ENCODE results near the gene OBSCN. TPM values are rescaled to one million over a fixed set of nuclear protein-coding genes. Genes with fewer than 3 reads are reported as not detected.

Gene OBSCN
- total RNA-seq, 1 experiment from 2014 or later, result 33.3 TPM

DNA sequence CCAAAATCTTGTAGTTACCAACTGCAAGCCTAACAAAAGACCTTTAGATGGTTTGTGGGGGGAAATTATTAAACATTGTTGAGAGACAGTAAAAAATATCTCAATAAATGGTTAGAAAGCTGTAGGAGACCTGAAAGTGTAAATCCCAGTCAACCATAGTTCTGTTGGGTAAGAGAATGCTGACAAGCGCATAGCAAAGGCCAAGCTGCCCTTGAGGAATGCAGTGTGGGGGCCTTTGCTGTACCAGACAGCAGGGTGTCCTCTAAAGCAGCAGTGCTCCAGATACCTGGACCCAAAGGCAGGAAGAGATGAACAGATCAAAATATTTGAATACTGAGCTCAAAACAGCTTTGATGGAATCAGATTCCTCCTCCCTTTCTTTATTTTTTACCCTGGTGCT is 54.6 kb downstream of the OBSCN start:
- H2BK20ac ChIP-seq (ENCODE audit: low read depth, low read length, poor library complexity, severe bottlenecking), result no peak overlapping the region
- H3K36me3 Mint-ChIP-seq (ENCODE audit: insufficient read depth in 1 of 3, low read depth in 3 of 3), result peaks cover 10 to 17% (median 10%) of the 10 kb centered on the region in 3 experiments
- WGBS (ENCODE audit: extremely low coverage, insufficient read length, low lambda C conversion rate), result no CpG with 5 or more reads among the region's 1 CpG

More for the DNA sequence above, 54.6 kb downstream of the OBSCN start:
- DNase-seq, result peak; percentile 10
- H3K23ac ChIP-seq (ENCODE audit: insufficient read length, low read depth, low read length), result no peak overlapping the region
- H3K27ac ChIP-seq (ENCODE audit: insufficient read length, low read depth, low read length), result no peak overlapping the region
- TF ChIP-seq, protein P1, sequence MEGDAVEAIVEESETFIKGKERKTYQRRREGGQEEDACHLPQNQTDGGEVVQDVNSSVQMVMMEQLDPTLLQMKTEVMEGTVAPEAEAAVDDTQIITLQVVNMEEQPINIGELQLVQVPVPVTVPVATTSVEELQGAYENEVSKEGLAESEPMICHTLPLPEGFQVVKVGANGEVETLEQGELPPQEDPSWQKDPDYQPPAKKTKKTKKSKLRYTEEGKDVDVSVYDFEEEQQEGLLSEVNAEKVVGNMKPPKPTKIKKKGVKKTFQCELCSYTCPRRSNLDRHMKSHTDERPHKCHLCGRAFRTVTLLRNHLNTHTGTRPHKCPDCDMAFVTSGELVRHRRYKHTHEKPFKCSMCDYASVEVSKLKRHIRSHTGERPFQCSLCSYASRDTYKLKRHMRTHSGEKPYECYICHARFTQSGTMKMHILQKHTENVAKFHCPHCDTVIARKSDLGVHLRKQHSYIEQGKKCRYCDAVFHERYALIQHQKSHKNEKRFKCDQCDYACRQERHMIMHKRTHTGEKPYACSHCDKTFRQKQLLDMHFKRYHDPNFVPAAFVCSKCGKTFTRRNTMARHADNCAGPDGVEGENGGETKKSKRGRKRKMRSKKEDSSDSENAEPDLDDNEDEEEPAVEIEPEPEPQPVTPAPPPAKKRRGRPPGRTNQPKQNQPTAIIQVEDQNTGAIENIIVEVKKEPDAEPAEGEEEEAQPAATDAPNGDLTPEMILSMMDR (conservative IDR thresholded peaks at IDR 0.05), result no peak
- no peak overlapping the region for H2BK5ac ChIP-seq (ENCODE audit: insufficient read length, low read length)
- no peaks in the 10 kb centered on the region for H3K27me3 ChIP-seq (ENCODE audit: insufficient read depth, low read length)
- no peak overlapping the region for H2AFZ ChIP-seq (ENCODE audit: low read length)
- H2BK12ac ChIP-seq (ENCODE audit: insufficient read length, low read depth, low read length), result no peak overlapping the region
- no peaks in the 10 kb centered on the region for H3K23me2 ChIP-seq (ENCODE audit: insufficient read length, low read depth, low read length, poor library complexity, severe bottlenecking)
- H3K27ac Mint-ChIP-seq, result no peak overlapping the region
- H3K9me3 Mint-ChIP-seq, result peaks cover 3 to 5% of the 10 kb centered on the region in 2 experiments; a peak in 2 of 5 replicates
- H2BK120ac ChIP-seq (ENCODE audit: low read depth, low read length, poor library complexity, severe bottlenecking), result no peak overlapping the region
- no peak overlapping the region for H3T11ph ChIP-seq (ENCODE audit: low read length)
- no peak overlapping the region for H4K8ac ChIP-seq (replicated peaks; ENCODE audit: insufficient read length, low read depth, low read length)
- no peak overlapping the region for H4K5ac ChIP-seq (ENCODE audit: insufficient read length, low read depth, low read length)
- H3K79me2 ChIP-seq (ENCODE audit: insufficient read depth, low read length), result no peaks in the 10 kb centered on the region
- no peak overlapping the region for H3K4me2 ChIP-seq (ENCODE audit: insufficient read depth, insufficient read length, low read length)
- H3K27me3 Mint-ChIP-seq (ENCODE audit: low read depth), result no peaks in the 10 kb centered on the region
- H3K4ac ChIP-seq (ENCODE audit: low read depth, low read length), result no peak overlapping the region
- no peak overlapping the region for H3K9ac ChIP-seq (ENCODE audit: extremely low read depth, insufficient read length, low read length)
- H3K4me1 ChIP-seq (ENCODE audit: insufficient read depth, low read length), result no peaks in the 10 kb centered on the region
- no peak overlapping the region for H2AK5ac ChIP-seq (ENCODE audit: insufficient read length, low read length)
- no peak overlapping the region for H3K56ac ChIP-seq (ENCODE audit: insufficient read length, low read depth, low read length)
- no peak overlapping the region for H4K91ac ChIP-seq (ENCODE audit: insufficient read length, low read depth, low read length)
- H3K4me1 Mint-ChIP-seq, result peaks cover 0 to 10% of the 10 kb centered on the region in 2 experiments; a peak in 2 of 4 replicates
- no peak overlapping the region for H2BK15ac ChIP-seq (ENCODE audit: low read depth, low read length)
- H3K4me3 Mint-ChIP-seq, result no peak overlapping the region
- no peak overlapping the region for H3K18ac ChIP-seq (ENCODE audit: insufficient read length, low read depth, low read length)
- no peaks in the 10 kb centered on the region for H3K9me3 ChIP-seq (ENCODE audit: control insufficient read depth, low read depth, low read length)
- H4K20me1 ChIP-seq (ENCODE audit: control insufficient read depth, insufficient read depth, insufficient read length), result no peaks in the 10 kb centered on the region
- no peaks in the 10 kb centered on the region for H3K79me1 ChIP-seq (ENCODE audit: insufficient read depth, low read depth, low read length, poor library complexity, severe bottlenecking)
- no peak overlapping the region for H3K14ac ChIP-seq (ENCODE audit: insufficient read depth, low read length)

Measured in H9 (cell line).